ENCODE measurements around the gene ROCK2.

- TF ChIP-seq EZH2phosphoT487 (IDR thresholded peaks at IDR 0.05) (no peak), EZH2 (IDR thresholded peaks at IDR 0.05) (no peak)
- TF ChIP-seq, protein P1, sequence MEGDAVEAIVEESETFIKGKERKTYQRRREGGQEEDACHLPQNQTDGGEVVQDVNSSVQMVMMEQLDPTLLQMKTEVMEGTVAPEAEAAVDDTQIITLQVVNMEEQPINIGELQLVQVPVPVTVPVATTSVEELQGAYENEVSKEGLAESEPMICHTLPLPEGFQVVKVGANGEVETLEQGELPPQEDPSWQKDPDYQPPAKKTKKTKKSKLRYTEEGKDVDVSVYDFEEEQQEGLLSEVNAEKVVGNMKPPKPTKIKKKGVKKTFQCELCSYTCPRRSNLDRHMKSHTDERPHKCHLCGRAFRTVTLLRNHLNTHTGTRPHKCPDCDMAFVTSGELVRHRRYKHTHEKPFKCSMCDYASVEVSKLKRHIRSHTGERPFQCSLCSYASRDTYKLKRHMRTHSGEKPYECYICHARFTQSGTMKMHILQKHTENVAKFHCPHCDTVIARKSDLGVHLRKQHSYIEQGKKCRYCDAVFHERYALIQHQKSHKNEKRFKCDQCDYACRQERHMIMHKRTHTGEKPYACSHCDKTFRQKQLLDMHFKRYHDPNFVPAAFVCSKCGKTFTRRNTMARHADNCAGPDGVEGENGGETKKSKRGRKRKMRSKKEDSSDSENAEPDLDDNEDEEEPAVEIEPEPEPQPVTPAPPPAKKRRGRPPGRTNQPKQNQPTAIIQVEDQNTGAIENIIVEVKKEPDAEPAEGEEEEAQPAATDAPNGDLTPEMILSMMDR (IDR thresholded peaks at IDR 0.05): no peak
Observed at GRCh38 chr2:11305338-11305737, 39.1 kb downstream of the ROCK2 start.

All from neural progenitor cell (in vitro differentiated cells).